ENCODE results near the gene CREB3L4. TPM values are rescaled to one million over a fixed set of nuclear protein-coding genes. Genes with fewer than 3 reads are reported as not detected.

Gene CREB3L4
- total RNA-seq, 3 donors from 2014 or later (not counting 1 experiment from before 2014, with no cell fraction given) = 10.8 to 16.8 (median 10.9) TPM

DNA sequence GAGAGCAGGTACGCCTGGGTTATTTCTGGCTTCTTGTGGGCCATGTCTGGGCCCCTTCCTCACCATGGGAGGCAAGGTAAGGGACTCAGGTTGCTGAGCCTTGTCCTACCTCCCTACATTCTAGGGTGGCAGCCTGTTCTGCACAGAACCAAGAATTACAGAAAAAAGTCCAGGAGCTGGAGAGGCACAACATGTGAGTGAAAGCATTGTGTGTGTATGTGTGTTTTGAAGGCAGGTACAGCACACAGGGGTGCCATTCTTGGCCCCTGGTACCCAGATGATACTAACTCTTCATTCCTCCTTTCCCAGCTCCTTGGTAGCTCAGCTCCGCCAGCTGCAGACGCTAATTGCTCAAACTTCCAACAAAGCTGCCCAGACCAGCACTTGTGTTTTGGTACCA lies 5.4 kb downstream of the CREB3L4 start:
- no peak overlapping the region for H3K4me3 Mint-ChIP-seq
- intact Hi-C loops (cut with micrococcal nuclease) = no loop called here

DNA sequence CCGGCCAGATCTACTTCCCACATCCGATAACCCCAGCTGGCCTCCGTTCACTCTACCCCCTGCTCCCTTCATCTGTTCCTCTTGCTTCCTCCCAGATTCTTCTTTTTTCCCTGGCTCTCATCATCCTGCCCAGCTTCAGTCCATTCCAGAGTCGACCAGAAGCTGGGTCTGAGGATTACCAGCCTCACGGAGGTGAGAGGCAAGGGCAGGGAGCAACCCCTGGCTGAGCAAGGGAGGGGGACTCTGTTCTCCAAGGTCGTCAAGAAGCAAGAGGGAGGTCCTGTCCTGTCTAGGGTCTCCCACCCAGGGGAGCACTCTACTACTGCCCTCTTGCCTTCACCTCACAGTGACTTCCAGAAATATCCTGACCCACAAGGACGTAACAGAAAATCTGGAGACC lies 5.8 kb downstream of the CREB3L4 start:
- Mint-ChIP-seq H3K36me3 (no peaks in the 10 kb centered on the region), H3K4me1 (peaks cover 32 to 39% of the 10 kb centered on the region in 2 donors), H3K9me3 (no peaks in the 10 kb centered on the region), H3K4me3 (no peak overlapping the region), H3K27me3 (ENCODE audit: low read depth in 2 of 2) (no peaks in the 10 kb centered on the region), H3K27ac (peak overlapping the region in 1 of 2 donors; percentile 65)
- intact Hi-C loops (cut with micrococcal nuclease) = no loop called here
- no peak for DNase-seq
- WGBS (ENCODE audit: insufficient coverage) = 96% methylated on average over 7 of the region's 7 CpGs
- TF ChIP-seq, protein P1, sequence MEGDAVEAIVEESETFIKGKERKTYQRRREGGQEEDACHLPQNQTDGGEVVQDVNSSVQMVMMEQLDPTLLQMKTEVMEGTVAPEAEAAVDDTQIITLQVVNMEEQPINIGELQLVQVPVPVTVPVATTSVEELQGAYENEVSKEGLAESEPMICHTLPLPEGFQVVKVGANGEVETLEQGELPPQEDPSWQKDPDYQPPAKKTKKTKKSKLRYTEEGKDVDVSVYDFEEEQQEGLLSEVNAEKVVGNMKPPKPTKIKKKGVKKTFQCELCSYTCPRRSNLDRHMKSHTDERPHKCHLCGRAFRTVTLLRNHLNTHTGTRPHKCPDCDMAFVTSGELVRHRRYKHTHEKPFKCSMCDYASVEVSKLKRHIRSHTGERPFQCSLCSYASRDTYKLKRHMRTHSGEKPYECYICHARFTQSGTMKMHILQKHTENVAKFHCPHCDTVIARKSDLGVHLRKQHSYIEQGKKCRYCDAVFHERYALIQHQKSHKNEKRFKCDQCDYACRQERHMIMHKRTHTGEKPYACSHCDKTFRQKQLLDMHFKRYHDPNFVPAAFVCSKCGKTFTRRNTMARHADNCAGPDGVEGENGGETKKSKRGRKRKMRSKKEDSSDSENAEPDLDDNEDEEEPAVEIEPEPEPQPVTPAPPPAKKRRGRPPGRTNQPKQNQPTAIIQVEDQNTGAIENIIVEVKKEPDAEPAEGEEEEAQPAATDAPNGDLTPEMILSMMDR (IDR thresholded peaks at IDR 0.05) = no peak
- ATAC-seq = no peak
- H3K4me1 ChIP-seq (ENCODE audit: control insufficient read depth, insufficient read depth, low read length) = peaks cover 28% of the 10 kb centered on the region
- H3K27ac ChIP-seq (ENCODE audit: low read length) = no peak overlapping the region
- H3K9me3 ChIP-seq (ENCODE audit: control insufficient read depth, insufficient read depth, low read length) = no peaks in the 10 kb centered on the region
- peaks cover 26% of the 10 kb centered on the region for H3K36me3 ChIP-seq (ENCODE audit: control insufficient read depth, insufficient read depth, low read length)
- H3K27me3 ChIP-seq (ENCODE audit: control insufficient read depth, insufficient read depth, low read length) = no peaks in the 10 kb centered on the region
- H3K4me3 ChIP-seq (ENCODE audit: low read length) = no peak overlapping the region

More for the DNA sequence above, 5.4 kb downstream of the CREB3L4 start:
- no peaks in the 10 kb centered on the region for H3K27me3 Mint-ChIP-seq (ENCODE audit: low read depth in 2 of 2)
- no peaks in the 10 kb centered on the region for H3K36me3 Mint-ChIP-seq
- Histone ChIP-seq H3K27ac (ENCODE audit: low read length) (no peak overlapping the region), H3K9me3 (ENCODE audit: control insufficient read depth, insufficient read depth, low read length) (no peaks in the 10 kb centered on the region), H3K36me3 (ENCODE audit: control insufficient read depth, insufficient read depth, low read length) (peaks cover 26% of the 10 kb centered on the region), H3K4me1 (ENCODE audit: control insufficient read depth, insufficient read depth, low read length) (peaks cover 33% of the 10 kb centered on the region), H3K4me3 (ENCODE audit: low read length) (no peak overlapping the region), H3K27me3 (ENCODE audit: control insufficient read depth, insufficient read depth, low read length) (no peaks in the 10 kb centered on the region)
- H3K4me1 Mint-ChIP-seq = peaks cover 32 to 40% of the 10 kb centered on the region in 2 donors
- no peaks in the 10 kb centered on the region for H3K9me3 Mint-ChIP-seq
- DNase-seq (no peak), ATAC-seq (no peak)
- 97% methylated on average over 3 of the region's 3 CpGs for WGBS (ENCODE audit: insufficient coverage)
- H3K27ac Mint-ChIP-seq = peak overlapping the region in 1 of 2 donors; percentile 65
- TF ChIP-seq, protein P1 (IDR thresholded peaks at IDR 0.05) = no peak

DNA sequence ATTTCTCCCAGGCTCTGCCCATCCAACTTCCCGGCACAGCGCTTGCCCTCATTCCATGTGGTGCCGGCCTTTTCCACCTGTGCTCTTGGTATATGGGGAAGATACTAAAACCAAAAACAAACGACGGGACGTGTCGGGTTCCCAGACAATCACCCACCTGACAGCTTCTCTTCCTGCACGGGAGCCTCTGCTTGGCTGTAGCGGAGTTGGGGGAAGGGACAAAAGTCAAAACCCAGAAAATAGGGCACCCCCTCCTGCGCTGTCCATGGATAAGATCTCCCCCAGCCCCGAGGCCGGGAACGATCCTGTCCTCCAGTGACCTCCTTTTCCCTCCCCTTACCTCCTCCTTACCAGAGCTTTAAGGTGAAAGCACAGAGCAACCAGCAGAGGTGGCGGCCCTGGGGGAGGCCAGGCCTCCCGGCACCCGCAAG lies 9.1 kb downstream of the CREB3L4 start:
- Histone ChIP-seq H3K27ac (ENCODE audit: low read length) (peak overlapping the region; percentile 37), H3K9me3 (ENCODE audit: control insufficient read depth, insufficient read depth, low read length) (no peaks in the 10 kb centered on the region), H3K27me3 (ENCODE audit: control insufficient read depth, insufficient read depth, low read length) (no peaks in the 10 kb centered on the region), H3K4me3 (ENCODE audit: low read length) (peak overlapping the region; percentile 84), H3K4me1 (ENCODE audit: control insufficient read depth, insufficient read depth, low read length) (peaks cover 16% of the 10 kb centered on the region), H3K36me3 (ENCODE audit: control insufficient read depth, insufficient read depth, low read length) (peaks cover 26% of the 10 kb centered on the region)
- intact Hi-C loops (cut with micrococcal nuclease) = loop anchor here (1.0 to 2.0 kb wide), 3 partner anchors 10 to 18 kb away; partner anchors contain the start of genes CREB3L4, CRTC2 and RPS27
- ATAC-seq = no peak
- TF ChIP-seq, protein P1 (IDR thresholded peaks at IDR 0.05) = no peak
- H3K27me3 Mint-ChIP-seq (ENCODE audit: low read depth in 2 of 2) = peaks cover 0 to 2% of the 10 kb centered on the region in 2 donors
- no peaks in the 10 kb centered on the region for H3K36me3 Mint-ChIP-seq
- peak overlapping the region; percentile 76 to 89 for H3K27ac Mint-ChIP-seq
- 0% methylated on average over 16 of the region's 16 CpGs for WGBS (ENCODE audit: insufficient coverage)
- DNase-seq = no peak
- H3K9me3 Mint-ChIP-seq = no peaks in the 10 kb centered on the region
- peak overlapping the region; percentile 89 for H3K4me3 Mint-ChIP-seq
- peaks cover 25 to 30% of the 10 kb centered on the region in 2 donors for H3K4me1 Mint-ChIP-seq

Measured in natural killer cell (primary cell).